Bronchial epithelial cell (primary cell): ENCODE measurements around the gene TGFBR3L. TPM values are rescaled to one million over a fixed set of nuclear protein-coding genes. Genes with fewer than 3 reads are reported as not detected.

ENCODE experiments used
- DNase-seq: peaks from one replicate; pipeline ENCODE4 v3.0.0-alpha.2; 2010; ENCODE audit warnings: low read depth
- FAIRE-seq: peaks from 2 replicates; lab custom pipeline; 2011; peaks lifted over from hg19 to GRCh38; lab: Jason Lieb, UNC
- H3K27me3 ChIP-seq: 2 replicates; pipeline ENCODE4 v1.5.1; 2011; ENCODE audit warnings: low read length; ENCODE audit not compliant: control insufficient read depth, insufficient read depth
- H3K36me3 ChIP-seq: 2 replicates; pipeline ENCODE4 v1.5.1; 2011; ENCODE audit warnings: low read length; ENCODE audit not compliant: control insufficient read depth, insufficient read depth
- H3K4me3 ChIP-seq: 2 replicates; pipeline ENCODE4 v1.5.1; 2011; ENCODE audit warnings: mild to moderate bottlenecking, low read depth, low read length, control low read depth
- total RNA-seq: library from RNA; depleted of rRNA; stranded (reverse); fragments of >200 nt; gene quantifications from 2 replicates; pipeline ENCODE4 v1.2.1, GENCODE V29; 2014
- TF ChIP-seq, protein P1 (sequence below): IDR thresholded peaks from 2 replicates; pipeline ENCODE4 v1.5.1; 2011; ENCODE audit warnings: mild to moderate bottlenecking, moderate library complexity, low read length, control low read depth, inconsistent platforms; ENCODE audit not compliant: insufficient read depth, severe bottlenecking

TGFBR3L gene
- total RNA-seq, 1 donor from 2014 or later: 1.8 TPM

DNA sequence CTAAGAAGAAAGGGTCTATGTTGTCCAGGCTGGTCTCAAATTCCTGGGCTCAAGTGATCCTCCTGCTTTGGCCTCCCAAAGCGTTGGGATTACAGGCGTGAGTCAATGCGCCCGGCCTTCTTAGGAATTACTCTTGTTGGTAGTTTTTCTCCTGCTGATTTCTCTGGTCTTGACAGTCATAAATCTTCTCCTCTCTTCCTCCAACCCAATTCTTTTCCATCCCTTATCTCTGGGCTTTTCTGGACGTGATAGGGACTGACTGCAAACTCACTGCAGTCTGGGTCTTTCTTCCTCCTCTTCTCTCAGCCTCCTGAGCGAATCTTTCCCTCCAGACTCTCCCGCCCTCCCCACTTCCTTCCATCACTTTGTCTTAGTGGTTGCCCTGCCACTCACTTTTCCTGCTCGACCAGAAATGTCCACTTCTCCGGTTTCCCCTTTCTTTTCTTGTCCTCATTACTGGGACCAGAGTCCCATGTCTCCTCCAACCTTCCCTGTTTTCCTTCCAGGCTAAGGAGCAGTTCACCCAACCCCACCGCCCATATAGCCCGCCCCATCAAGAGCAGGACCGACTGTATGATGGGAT is 50.7 kb downstream of the TGFBR3L start:
- H3K27me3 ChIP-seq: no peaks in the 10 kb centered on the region
- TF ChIP-seq, protein P1, sequence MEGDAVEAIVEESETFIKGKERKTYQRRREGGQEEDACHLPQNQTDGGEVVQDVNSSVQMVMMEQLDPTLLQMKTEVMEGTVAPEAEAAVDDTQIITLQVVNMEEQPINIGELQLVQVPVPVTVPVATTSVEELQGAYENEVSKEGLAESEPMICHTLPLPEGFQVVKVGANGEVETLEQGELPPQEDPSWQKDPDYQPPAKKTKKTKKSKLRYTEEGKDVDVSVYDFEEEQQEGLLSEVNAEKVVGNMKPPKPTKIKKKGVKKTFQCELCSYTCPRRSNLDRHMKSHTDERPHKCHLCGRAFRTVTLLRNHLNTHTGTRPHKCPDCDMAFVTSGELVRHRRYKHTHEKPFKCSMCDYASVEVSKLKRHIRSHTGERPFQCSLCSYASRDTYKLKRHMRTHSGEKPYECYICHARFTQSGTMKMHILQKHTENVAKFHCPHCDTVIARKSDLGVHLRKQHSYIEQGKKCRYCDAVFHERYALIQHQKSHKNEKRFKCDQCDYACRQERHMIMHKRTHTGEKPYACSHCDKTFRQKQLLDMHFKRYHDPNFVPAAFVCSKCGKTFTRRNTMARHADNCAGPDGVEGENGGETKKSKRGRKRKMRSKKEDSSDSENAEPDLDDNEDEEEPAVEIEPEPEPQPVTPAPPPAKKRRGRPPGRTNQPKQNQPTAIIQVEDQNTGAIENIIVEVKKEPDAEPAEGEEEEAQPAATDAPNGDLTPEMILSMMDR: no peak
- DNase-seq (no peak), FAIRE-seq (no peak)
- H3K36me3 ChIP-seq: peaks cover 25% of the 10 kb centered on the region
- H3K4me3 ChIP-seq: no peak overlapping the region

DNA sequence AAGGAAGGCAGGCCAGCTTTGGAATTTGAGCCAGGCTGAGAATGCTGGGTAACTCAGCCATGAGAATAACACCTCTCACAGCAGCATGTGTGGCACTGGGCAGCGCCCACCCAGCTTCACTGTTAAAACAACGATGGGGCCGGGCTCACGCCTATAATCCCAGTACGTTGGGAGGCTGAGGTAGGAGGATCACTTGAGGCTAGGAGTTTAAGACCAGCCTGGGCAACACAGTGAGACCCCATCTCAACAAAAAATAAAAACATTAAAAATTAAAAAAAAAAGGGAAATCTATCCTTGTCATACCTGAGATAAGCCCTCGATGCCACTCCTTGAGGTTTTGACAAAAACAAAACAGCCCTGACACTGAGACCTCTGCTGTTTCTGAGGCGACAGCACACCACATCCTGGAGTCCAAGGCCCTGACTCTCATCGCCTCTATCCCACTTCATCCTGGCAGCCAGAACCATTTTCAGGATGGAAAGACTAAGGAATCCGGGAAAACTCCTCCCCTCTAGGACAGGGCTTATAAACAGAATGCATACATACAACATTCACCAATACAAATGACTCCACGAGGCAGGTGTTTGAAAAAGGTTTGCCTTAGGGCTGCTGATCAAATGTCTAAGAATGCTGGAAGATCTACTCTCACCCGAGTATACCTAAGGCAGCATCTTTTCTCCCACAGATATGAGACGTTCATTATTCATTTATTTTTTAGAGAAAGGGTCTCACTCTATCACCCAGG is 51.5 kb downstream of the TGFBR3L start:
- TF ChIP-seq, protein P1: no peak
- H3K27me3 ChIP-seq: no peaks in the 10 kb centered on the region
- DNase-seq (no peak), FAIRE-seq (no peak)
- no peak overlapping the region for H3K4me3 ChIP-seq
- peaks cover 25% of the 10 kb centered on the region for H3K36me3 ChIP-seq

DNA sequence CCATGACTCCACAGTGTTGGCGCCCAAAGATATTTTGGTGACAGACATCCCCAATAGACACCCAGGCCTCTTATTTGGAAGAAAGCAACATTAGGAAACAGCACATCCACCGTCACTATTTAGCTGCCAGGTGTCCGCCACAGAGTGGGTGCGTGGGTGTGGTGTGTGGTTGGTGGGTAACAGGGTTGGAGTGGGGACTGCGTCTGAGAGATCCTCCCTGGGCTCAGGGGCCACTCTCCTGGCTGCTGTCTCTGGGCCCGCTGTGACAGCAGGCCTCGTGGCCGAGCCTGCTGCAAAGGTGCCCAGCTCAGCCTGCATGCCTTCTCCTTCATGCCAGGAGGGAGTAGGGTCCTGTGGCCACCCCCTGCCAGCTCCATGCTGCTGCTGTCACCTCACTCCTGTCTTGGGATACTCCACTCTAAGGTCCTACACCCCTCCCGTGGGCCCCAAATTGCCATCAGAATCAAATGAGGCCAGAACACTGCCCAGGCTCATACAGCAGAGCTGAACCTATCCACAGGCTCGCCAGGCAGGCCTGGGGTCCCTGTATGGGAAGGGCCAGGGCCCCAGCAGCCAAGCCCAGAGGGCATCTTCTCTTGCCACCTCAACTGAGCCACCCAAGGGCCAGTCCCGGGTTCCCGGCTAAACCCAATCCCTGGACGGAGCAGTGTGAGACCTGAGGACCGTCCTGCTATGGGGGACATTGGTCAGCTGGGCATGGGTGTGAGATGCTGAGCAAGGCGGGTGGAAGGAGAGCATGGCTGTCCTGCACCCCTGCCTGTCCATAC is 53.6 kb downstream of the TGFBR3L start:
- Histone ChIP-seq H3K27me3 (no peaks in the 10 kb centered on the region), H3K4me3 (no peak overlapping the region), H3K36me3 (peaks cover 30% of the 10 kb centered on the region)
- TF ChIP-seq, protein P1: no peak
- no peak for DNase-seq
- no peak for FAIRE-seq

Other genes with a start within 250 kb of the TGFBR3L start
- not detected in 2 replicates for gene RETN, start 245.8 kb upstream of the TGFBR3L start, total RNA-seq
- gene MCEMP1, start 237.7 kb upstream of the TGFBR3L start, total RNA-seq: not detected in 2 replicates
- gene TRAPPC5, start 234.0 kb upstream of the TGFBR3L start, total RNA-seq: 29.2 and 141 TPM in 2 replicates
- not detected in 2 replicates for gene FCER2, start 212.7 kb upstream of the TGFBR3L start, total RNA-seq
- gene CLEC4G, start 182.7 kb upstream of the TGFBR3L start, total RNA-seq: not detected in 2 replicates
- gene CD209, start 167.3 kb upstream of the TGFBR3L start, total RNA-seq: not detected in 2 replicates
- gene CLEC4M, start 151.6 kb upstream of the TGFBR3L start, total RNA-seq: not detected in 2 replicates
- gene EVI5L, start 84.6 kb upstream of the TGFBR3L start, total RNA-seq: 9.2 and 19.5 TPM in 2 replicates
- gene PRR36, start 40.4 kb upstream of the TGFBR3L start, total RNA-seq: 0.13 TPM in 1 of 2 replicates, not detected in the other
- 7.6 and 13.2 TPM in 2 replicates for gene LRRC8E, start 26.3 kb upstream of the TGFBR3L start, total RNA-seq
- gene MAP2K7, start 11.0 kb upstream of the TGFBR3L start, total RNA-seq: 10.0 and 11.9 TPM in 2 replicates
- gene SNAPC2, start 5.5 kb downstream of the TGFBR3L start, total RNA-seq: 13.4 and 15.9 TPM in 2 replicates
- gene CTXN1, start 11.3 kb downstream of the TGFBR3L start, total RNA-seq: 0.26 and 0.77 TPM in 2 replicates
- 96.1 and 146 TPM in 2 replicates for gene TIMM44, start 28.8 kb downstream of the TGFBR3L start, total RNA-seq
- 26.5 and 37.4 TPM in 2 replicates for gene ELAVL1, start 90.8 kb downstream of the TGFBR3L start, total RNA-seq
- not detected in 2 replicates for gene CCL25, start 137.9 kb downstream of the TGFBR3L start, total RNA-seq
- gene FBN3, start 234.8 kb downstream of the TGFBR3L start, total RNA-seq: not detected in 2 replicates